ENCODE results near the gene ZBTB34.

ZBTB34 gene

DNA sequence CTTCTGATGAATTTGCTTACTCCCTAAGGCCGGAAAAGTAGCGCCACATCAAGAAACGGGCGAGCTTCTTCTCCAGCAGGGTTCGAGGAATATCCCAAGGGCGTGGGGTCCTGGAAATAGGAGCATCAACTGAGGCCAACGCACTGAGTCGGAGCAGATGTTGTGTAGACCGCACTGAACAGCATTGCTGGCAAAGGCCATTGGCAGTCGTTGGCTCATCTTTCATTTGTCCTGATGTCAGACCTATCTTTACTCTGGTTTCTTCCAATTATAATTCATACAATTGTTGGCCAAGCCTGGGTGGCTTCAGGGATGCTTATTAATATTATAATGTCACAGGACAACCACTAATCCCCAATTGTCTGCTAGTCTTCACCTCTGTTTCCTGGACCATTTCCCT lies 26.5 kb downstream of the ZBTB34 start:
- no peak for TF ChIP-seq ZBTB7A (IDR thresholded peaks at IDR 0.05; ENCODE audit: low read depth)
- no peak for TF ChIP-seq EGR1 (IDR thresholded peaks at IDR 0.05)
- TF ChIP-seq, protein P1, sequence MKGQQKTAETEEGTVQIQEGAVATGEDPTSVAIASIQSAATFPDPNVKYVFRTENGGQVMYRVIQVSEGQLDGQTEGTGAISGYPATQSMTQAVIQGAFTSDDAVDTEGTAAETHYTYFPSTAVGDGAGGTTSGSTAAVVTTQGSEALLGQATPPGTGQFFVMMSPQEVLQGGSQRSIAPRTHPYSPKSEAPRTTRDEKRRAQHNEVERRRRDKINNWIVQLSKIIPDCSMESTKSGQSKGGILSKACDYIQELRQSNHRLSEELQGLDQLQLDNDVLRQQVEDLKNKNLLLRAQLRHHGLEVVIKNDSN (IDR thresholded peaks at IDR 0.05) = no peak

GRCh38 chr9:126891676-126892075 lies 31.2 kb downstream of the ZBTB34 start:
- TF ChIP-seq FOXM1 (IDR thresholded peaks at IDR 0.05; ENCODE audit: borderline replicate concordance, low read depth) = no peak
- TF ChIP-seq, protein P1 (IDR thresholded peaks at IDR 0.05) = no peak
- TF ChIP-seq, protein P2, sequence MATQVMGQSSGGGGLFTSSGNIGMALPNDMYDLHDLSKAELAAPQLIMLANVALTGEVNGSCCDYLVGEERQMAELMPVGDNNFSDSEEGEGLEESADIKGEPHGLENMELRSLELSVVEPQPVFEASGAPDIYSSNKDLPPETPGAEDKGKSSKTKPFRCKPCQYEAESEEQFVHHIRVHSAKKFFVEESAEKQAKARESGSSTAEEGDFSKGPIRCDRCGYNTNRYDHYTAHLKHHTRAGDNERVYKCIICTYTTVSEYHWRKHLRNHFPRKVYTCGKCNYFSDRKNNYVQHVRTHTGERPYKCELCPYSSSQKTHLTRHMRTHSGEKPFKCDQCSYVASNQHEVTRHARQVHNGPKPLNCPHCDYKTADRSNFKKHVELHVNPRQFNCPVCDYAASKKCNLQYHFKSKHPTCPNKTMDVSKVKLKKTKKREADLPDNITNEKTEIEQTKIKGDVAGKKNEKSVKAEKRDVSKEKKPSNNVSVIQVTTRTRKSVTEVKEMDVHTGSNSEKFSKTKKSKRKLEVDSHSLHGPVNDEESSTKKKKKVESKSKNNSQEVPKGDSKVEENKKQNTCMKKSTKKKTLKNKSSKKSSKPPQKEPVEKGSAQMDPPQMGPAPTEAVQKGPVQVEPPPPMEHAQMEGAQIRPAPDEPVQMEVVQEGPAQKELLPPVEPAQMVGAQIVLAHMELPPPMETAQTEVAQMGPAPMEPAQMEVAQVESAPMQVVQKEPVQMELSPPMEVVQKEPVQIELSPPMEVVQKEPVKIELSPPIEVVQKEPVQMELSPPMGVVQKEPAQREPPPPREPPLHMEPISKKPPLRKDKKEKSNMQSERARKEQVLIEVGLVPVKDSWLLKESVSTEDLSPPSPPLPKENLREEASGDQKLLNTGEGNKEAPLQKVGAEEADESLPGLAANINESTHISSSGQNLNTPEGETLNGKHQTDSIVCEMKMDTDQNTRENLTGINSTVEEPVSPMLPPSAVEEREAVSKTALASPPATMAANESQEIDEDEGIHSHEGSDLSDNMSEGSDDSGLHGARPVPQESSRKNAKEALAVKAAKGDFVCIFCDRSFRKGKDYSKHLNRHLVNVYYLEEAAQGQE (IDR thresholded peaks at IDR 0.05; ENCODE audit: low read depth) = no peak
- no peak for TF ChIP-seq ZBTB7A (IDR thresholded peaks at IDR 0.05; ENCODE audit: low read depth)

DNA sequence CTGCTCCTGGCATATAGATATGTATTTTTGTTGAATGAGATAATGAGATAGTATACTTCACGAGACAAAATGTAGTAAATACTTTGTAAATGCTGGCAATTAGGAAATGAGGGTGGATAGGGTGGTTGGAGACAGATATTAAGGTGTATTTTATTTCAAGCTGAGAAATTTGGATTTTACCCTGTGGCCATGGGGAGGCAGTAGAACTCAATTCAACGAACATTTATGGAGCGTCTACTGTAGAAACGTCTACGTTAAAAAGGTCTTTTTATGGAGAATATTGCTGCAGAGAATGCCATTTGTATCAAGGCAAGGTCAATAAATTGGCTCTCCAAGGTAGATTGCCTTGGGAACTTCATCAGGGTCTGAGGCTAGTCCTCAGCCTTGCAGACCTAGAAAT lies 32.6 kb downstream of the ZBTB34 start:
- TF ChIP-seq TAF1 (IDR thresholded peaks at IDR 0.05; ENCODE audit: low read depth) (no peak), RAD21 (IDR thresholded peaks at IDR 0.05; ENCODE audit: low read depth) (peak; percentile 35)

DNA sequence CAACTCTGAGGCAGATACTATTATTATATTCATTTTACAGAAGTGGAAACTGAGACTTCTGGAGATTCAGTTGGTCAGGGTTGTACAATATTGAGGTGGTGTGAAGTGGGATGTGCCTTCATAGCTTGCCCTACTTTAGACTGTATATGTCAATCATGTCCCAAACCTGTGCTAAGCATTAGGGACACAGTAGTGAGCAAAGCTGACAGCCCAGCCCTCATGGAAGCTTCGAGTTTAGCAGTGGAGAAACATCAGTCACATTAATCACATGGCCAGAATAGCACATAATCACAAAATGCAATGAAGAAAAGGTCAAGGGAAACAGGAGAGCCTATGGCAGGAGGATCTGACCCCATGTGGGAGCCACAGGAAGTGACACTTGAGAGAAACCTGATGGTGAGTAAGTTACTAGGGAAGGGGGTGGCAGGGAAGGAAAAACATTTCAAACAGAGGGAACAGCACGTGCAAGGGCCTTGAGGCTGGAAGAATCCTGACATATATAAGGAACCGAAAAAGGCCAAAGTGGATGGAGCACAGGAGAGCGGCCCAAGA lies 33.7 kb downstream of the ZBTB34 start:
- TF ChIP-seq, protein P2 (IDR thresholded peaks at IDR 0.05; ENCODE audit: low read depth) = no peak
- TF ChIP-seq CEBPB (IDR thresholded peaks at IDR 0.05) = no peak
- TF ChIP-seq RAD21 (IDR thresholded peaks at IDR 0.05; ENCODE audit: low read depth) = no peak
- no peak for TF ChIP-seq TEAD4 (IDR thresholded peaks at IDR 0.05)
- TF ChIP-seq FOXM1 (IDR thresholded peaks at IDR 0.05; ENCODE audit: borderline replicate concordance, low read depth) = no peak
- TF ChIP-seq MAX (IDR thresholded peaks at IDR 0.05) = no peak
- TF ChIP-seq YY1 (IDR thresholded peaks at IDR 0.05; ENCODE audit: low read depth) = no peak
- no peak for TF ChIP-seq CREB1 (IDR thresholded peaks at IDR 0.05; ENCODE audit: low read depth)
- no peak for TF ChIP-seq TAF1 (IDR thresholded peaks at IDR 0.05; ENCODE audit: low read depth)
- TF ChIP-seq NFIC (IDR thresholded peaks at IDR 0.05) = no peak
- no peak for TF ChIP-seq ZBTB7A (IDR thresholded peaks at IDR 0.05; ENCODE audit: low read depth)
- TF ChIP-seq EGR1 (IDR thresholded peaks at IDR 0.05) = no peak

DNA sequence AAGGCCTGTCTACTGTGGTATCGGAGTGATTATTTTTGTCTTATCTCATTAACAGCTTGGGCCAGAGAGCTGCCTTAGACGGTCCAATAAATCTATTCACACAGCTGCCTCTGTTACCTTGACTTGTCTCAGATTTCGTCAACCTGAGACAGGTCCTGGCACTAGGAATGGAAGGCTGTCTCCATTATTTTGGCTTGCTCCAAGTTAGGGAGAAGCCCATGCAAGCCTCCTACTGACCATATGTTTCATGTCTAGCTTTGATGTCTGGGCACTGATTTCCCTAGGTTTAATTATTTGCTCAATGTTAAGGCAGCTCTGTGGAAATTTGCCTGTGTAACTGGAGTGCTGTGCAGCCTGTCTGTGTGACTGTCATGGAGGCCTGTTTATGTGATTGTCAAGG lies 41.8 kb downstream of the ZBTB34 start:
- TF ChIP-seq CREB1 (IDR thresholded peaks at IDR 0.05; ENCODE audit: low read depth) (no peak), TCF12 (IDR thresholded peaks at IDR 0.05; ENCODE audit: low read depth) (no peak), EGR1 (IDR thresholded peaks at IDR 0.05) (no peak), NFIC (IDR thresholded peaks at IDR 0.05) (no peak), EP300 (IDR thresholded peaks at IDR 0.05; ENCODE audit: borderline replicate concordance) (no peak), FOXM1 (IDR thresholded peaks at IDR 0.05; ENCODE audit: borderline replicate concordance, low read depth) (no peak), ZBTB7A (IDR thresholded peaks at IDR 0.05; ENCODE audit: low read depth) (no peak), MAX (IDR thresholded peaks at IDR 0.05) (no peak), CEBPB (IDR thresholded peaks at IDR 0.05) (no peak), RAD21 (IDR thresholded peaks at IDR 0.05; ENCODE audit: low read depth) (no peak), TEAD4 (IDR thresholded peaks at IDR 0.05) (no peak), TAF1 (IDR thresholded peaks at IDR 0.05; ENCODE audit: low read depth) (no peak), YY1 (IDR thresholded peaks at IDR 0.05; ENCODE audit: low read depth) (no peak)
- TF ChIP-seq, protein P2 (IDR thresholded peaks at IDR 0.05; ENCODE audit: low read depth) = no peak
- TF ChIP-seq, protein P1 (IDR thresholded peaks at IDR 0.05) = no peak
